ENCODE results near the gene CLIP3.
A peak's percentile ranks its signal among the peaks of the same experiment; 100 is the strongest.
"Not testable (repeated sequence)": the region's sequence is repeated elsewhere in the genome, so short reads cannot be mapped to it uniquely, and the experiment has no call there.

CLIP3 gene, protein sequence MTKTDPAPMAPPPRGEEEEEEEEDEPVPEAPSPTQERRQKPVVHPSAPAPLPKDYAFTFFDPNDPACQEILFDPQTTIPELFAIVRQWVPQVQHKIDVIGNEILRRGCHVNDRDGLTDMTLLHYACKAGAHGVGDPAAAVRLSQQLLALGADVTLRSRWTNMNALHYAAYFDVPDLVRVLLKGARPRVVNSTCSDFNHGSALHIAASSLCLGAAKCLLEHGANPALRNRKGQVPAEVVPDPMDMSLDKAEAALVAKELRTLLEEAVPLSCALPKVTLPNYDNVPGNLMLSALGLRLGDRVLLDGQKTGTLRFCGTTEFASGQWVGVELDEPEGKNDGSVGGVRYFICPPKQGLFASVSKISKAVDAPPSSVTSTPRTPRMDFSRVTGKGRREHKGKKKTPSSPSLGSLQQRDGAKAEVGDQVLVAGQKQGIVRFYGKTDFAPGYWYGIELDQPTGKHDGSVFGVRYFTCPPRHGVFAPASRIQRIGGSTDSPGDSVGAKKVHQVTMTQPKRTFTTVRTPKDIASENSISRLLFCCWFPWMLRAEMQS

DNA sequence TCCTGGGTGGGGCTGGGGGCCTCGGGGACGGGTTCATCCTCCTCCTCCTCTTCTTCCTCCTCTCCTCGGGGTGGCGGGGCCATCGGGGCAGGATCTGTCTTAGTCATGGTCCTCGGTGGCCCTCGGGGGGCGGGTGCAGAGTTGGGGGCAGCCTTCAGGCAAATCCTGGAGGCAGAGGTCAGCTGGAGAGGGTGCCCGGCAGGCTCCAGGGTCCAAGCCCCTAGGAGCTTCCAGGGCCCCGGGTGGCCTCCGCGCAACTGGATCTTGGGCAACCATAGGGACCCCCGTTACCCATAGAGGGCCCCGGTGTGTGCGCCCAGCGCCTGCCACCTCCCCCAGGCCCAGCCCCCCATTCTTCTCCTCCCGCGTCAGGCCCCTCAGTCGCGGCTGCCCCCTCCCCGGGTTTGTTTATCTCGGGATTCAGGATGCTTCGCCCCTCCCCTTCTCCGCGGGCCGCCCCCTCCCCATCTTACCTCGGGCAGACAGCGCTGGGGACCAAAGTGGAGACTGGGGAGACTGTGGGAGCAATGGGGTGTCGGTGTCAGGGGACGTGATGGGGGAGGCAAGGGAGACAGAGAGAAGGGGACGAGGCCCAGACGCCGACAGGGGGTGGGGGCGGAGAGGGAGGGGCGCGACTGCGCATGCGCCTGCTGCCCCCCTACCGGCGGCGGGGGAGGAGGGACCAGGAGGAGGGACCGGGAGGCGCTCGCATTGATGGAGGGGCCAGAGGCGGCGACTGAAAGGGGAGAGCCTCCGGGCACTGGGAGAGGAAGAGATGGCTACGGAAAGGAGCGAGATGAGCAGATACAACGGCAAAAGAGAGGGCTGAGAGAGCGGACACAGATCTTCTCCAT lies at the start of gene CLIP3:
Gene CLIP3 (minus strand): TSS at position 623 of the 854 bp plus-strand sequence. CDS start 516 bp downstream, at position 107.
- DNase-seq, result no peak

DNA sequence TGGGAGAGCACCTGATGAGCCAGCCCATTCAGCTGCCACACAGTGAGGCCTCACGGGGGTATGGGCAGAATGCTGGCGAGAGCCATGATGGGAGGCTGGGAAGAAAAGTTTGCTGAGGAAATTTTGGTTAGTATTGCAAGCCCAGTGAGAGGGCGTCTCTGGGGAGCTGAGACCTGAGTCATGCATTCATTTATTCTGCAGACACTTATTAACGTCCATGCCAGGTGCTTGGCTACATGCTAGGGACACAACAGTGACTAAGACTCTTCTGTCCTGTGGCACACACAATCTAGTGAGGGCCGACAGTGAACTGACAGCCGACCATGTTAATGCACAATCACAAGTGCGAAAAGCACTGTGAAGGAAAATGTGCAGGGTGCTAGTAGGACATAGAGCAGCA lies 49.2 kb upstream of the CLIP3 start:
- no peak for DNase-seq

DNA sequence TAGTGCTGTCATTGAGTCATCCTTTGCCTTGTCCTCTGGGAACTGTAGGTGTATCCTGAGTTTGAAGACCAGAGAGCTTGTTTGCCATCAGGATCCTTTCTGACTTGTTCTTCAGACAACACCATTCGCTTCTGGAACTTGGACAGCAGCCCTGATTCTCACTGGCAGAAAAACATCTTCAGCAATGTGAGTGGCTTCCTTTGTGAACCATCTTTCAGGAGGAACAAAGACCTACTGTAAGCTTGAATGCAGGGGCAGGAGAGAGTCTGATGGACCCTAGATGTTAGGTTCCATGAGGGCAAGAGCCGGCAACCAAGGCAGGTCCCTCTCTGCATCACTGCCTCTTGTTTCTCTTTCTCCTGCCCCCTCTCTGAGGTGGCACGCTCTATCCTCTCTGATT lies 48.7 kb upstream of the CLIP3 start:
- no peak for DNase-seq

DNA sequence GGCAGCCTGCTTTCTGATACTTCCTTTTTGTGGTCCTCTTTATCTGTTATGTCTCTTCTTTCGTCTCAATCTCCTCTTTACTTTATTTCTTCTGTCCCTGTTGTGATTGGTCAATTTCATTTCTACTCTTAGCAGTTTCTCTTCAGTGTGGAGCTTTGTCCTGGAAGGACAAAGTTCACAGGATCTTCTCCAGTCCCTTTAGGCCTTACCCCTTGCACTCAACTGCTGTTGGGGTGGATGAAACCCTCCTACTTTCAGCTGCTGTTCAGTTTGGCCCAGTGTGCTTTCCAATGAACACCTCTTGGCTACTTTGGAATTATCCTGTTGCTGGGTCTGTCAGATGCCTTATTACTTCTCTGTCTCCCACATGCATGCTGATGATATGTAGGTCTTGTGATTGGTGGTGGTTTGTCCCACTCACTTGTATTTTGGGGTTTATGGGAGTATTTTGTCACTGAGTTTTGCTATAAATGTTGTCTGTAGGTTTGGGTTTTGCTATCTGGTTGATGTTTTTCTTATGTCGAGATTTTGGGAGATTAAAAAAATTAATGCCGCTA lies 46.8 kb upstream of the CLIP3 start:
- DNase-seq, result no peak

DNA sequence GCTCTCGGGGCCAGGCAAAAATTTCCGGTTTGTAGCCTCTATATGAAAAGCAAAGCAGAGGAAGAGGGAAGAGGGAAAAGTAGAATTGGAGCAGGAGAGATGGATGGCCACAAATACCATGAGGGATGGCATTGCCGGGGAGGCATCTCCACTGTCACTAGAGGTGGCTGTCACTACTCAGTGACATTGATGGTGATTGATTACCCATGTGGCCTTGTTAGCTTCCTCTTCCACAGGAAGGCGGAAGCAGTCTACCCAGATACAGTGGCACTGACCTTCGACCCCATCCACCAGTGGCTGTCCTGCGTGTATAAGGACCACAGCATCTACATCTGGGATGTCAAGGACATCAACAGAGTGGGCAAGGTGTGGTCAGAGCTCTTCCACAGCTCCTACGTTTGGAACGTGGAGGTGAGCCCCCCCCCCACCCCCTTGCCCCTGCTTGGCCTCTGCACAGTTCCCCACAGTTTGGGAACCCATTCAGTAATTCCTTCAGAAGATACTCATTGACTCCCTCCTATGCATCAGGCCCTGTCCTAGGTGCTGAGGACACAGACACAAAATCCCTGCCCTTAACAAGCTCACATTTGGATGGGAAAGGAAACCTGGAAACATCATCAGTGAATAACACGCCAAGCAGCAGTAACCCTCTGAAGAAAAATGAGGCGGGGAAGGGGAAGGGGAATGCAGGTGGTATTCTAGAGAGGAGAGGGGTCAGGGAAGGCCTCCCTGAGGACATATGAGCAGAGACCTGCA lies 40.6 kb upstream of the CLIP3 start:
- no peak for DNase-seq

DNA sequence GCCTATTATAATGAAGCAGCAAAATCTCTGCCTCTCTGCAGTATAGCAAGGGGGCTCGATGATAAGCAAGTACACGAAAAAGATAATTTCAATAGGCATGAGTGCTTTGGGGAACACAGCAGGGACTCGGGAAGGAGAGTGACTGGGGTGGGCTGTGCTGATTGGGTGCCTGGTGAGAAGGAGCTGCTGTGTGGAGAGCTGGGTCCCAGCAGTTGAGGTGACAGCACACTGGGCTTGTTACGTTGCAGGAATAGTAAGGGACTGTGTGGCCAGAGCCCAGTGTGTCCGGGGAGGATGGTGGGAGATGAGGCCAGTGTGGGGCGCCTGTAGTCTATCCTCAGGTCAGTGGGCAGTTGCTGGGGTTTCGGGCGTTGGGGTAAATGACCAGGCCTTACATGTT lies 39.4 kb upstream of the CLIP3 start:
- DNase-seq, result no peak

DNA sequence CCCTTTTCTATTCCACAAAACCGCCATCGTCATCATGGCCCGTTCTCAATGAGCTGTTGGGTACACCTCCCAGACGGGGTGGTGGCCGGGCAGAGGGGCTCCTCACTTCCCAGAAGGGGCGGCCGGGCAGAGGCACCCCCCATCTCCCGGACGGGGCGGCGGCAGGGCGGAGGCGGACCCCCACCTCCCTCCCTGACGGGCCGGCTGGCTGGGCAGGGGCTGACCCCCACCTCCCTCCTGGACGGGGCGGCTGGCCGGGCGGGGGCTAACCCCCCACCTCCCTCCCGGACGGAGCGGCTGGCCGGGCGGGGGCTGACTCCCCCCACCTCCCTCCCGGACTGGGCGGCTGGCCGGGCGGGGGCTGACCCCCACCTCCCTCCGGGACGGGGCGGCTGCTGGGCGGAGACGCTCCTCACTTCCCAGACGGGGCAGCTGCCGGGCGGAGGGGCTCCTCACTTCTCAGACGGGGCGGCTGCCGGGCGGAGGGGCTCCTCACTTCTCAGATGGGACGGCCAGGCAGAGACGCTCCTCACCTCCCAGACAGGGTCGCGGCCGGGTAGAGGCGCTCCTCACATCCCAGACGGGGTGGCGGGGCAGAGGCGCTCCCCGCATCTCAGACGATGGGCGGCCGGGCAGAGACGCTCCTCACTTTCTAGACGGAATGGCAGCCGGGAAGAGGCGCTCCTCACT lies 36.3 kb upstream of the CLIP3 start:
- not testable (repeated sequence) for DNase-seq

DNA sequence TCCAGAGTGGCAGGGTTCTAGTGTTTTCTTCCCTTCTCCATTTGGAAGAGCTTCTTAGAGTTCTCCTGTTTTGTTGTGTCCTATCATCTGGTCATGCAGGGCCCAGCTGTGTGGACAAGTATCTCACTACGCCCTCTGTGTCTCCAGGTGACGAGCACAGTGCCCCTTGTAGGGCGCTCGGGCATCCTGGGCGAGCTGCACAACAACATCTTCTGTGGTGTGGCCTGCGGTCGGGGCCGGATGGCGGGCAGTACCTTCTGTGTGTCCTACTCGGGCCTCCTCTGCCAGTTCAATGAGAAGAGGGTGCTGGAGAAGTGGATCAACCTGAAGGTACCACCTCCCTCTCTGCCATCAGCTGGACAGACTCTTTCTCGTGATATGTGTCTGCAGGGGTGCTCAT lies 35.0 kb upstream of the CLIP3 start:
- no peak for DNase-seq

DNA sequence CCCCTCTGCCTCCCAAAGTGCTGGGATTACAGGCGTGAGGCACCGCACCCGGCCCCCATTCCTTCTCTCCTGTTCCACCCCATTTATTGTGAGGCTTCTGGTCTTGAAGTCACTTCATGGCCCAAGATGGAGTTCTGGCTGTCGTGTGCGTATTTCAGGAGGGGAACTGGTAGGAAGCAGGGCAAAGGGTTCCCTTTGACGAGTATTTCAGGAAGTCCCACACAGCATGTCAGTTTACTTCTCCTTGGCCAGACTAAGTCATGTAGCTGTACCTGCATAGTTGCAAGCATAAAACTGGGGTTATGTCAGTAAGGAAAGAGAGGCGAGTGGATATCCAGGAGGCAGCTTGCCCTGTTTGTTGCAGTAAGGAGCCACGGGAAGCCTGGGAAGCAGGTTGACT lies 32.2 kb upstream of the CLIP3 start:
- no peak for DNase-seq

DNA sequence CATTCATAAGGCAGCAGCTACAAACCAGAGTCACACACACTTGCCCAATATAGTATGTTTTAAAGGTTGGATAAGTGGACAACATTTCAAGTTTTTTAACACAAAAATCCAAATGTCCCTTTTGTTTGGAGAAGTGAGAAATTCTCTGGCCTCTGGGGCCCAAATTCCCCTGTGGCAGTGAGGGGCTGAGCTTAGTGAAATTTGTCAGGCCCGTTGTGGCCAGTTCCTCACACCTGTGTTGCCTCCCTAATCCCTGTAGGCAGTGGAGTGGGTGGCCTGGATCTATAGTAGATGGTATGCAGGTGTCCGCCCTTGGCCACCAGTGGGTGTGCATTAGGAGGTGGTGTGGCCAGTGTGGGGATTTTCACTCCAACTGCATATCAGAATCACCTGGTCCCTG lies 28.7 kb upstream of the CLIP3 start:
- DNase-seq, result no peak

DNA sequence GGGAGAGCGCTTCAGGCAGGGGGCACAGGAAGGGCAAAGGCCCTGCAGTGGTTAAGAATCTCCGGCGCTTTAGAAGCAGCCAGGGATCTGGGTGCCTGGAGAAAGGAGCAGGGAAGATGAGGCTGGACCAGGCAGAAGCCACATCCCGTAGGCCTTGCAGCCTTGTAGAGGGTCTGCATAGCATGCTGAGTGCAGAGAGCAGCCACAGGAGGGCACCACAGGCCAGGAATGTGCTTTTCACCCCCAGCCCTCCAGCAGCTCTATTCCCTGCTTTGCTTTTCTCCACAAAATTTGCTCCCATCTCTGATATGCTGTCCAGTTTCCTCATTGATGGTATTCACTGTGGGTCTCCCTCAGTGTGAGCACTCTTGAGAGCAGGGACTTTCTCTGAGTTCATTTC lies 27.8 kb upstream of the CLIP3 start:
- peak; percentile 44 to 53 for DNase-seq

DNA sequence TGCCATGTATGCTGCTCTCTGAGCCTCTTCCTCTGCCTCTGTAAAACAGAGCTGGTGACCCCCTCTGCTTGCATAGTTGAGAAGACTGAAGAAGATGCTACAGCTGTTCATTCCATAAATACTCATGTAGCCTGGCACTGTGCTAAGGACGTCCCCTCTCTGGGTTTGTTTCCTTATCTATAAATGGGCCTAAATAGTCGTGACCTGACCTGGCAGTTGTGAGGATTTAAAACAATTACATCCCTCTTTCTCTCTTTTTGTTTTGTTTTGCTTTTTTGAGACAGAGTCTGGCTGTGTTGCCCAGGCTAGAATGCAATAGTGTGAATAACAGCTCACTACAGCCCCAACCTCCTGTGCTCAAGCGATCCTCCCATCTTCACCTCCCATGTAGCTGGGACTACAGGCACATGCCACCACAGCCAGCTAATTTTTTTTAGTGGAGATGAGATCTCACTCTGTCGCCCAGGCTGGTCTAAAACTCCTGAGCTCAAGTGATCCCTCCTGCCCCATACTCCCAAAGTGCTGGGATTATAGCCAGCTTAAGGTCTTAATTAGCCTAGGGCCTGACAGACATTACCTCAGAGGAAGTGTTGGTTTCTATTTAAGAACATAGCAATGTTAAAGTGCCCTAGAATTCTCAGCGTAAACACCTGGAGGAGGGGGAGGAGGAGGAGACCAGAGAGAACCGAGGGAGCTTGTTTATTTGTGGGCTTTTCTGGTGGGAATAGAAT lies 26.7 kb upstream of the CLIP3 start:
- no peak for DNase-seq

DNA sequence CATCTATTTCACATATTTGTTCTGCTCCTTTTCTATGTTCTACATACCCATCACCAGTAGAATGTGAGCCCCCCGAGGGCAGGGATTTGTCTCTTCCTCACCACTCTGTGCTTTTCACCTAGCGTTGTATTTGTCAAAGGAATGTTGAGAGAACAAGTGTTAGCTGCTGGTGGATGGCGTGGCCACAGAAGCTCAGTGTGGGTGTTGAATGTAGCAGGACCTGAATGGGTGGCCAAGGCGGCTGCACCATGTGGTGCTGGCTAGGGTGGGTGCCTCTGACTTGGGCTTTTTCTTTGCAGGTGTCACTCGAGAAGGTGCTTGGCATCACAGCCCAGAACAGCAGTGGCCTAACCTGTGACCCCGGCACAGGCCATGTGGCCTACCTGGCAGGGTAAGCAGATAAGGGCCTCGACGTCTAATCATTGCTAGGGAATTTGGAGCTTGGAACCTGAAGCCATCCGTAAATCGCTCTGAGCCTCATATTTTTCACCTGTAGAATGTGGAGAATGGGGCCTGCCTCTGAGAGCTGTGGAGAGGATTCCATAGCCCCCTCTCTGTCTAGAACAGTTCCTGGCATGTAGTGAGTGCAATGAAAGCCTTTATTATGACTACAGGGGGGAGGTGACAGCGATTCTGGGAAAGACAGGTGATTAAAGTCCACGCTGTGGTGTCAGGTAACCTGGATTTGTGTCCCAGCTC lies 26.0 kb upstream of the CLIP3 start:
- no peak for DNase-seq

DNA sequence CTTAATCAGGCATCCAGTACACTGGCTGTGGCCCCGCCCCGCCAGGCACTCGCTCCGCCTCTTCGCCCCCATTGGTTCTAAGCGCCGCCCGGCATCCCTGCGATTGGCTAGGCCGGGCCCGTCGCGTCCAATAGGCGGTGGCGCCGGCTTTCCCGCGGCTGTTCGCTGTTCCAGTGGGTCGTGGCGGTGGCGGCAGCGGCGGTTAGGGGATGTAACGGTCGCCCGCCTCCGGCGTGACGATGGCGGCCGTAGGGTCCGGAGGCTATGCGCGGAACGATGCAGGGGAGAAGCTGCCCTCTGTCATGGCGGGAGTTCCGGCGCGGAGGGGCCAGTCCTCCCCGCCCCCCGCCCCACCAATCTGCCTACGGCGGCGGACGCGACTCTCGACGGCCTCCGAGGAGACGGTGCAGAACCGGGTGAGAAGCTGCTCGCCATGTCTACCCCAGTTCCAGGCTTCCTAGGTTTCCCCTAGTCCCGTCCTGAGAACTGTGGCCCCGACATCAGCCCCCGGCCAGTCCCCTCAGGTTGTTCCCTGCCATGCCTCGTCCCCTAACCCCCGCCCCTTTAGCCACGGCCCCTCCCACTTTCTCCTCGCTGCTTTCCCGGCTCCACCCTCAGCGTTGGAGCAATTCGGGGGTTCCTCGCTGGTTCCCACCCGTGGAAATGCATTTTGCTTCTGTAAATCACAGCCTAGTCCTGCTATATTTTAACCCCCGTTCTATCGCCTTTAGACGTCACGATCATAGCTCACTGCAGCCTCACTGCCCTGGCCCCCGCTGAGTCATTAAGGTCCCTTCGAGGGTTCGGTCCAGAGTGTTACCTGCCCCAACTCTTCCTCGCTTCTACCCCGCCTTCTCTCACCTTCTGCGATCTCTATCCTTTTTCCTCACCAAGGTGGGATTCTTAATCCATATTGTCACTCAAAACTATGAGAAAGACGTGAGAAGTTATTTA lies 22.3 kb upstream of the CLIP3 start, which contains the start of gene WDR62:
Gene WDR62 (plus strand): TSS at position 165 of the 954 bp plus-strand sequence. CDS start 75 bp downstream, at position 240.
- peak; percentile 91 to 93 for DNase-seq

DNA sequence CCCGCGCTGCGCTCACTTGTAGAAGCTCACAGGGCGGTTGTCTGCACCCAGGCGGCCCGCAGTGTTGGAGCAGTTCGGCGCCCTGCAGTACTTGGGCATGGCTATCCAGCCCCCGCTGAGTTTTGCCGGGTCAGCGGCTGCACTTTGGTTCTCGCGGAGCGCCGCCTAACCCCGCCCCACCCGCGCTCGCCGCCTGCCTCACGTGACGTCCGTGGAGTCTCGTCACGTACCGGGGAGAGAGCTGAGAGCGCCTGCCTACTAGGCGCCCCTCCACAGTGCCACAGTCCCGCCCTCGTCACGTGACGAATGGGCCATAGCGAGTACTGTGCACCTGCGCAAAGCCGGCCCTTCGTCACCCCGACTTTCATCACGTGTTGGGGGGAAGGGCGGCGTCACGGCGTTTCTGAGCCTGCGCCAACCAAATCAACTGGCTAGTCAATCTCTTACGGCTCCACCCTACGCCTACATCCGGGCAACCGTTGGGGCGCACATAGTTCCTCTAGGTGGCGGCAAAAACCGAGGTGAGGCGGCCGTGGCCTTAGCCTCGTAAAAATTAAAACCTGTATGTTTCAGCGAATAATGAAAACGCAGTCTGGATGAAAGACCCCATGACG lies 21.6 kb upstream of the CLIP3 start, which contains the start of gene THAP8:
Gene THAP8 (minus strand): TSS at position 167 of the 614 bp plus-strand sequence. CDS start 68 bp downstream, at position 99.
- DNase-seq, result peak; percentile 97 to 98

DNA sequence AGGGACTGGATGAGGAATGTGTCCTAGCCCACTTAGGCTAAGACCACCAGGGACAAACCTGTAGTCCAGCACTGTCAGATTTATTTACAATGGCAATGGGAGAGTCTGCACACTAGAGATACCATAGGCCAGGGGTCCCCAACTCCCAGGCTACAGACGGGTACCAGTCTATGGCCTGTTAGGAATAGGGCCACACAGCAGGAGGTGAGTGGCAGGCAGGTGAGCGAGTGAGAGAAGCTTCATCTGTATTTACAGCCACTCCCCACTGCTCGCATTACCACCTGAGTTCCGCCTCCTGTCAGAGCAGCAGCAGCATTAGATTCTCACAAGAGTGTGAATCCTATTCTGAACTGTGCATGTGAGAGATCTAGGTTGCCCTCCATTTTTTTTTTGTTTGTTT lies 19.0 kb upstream of the CLIP3 start:
- DNase-seq, result no peak

DNA sequence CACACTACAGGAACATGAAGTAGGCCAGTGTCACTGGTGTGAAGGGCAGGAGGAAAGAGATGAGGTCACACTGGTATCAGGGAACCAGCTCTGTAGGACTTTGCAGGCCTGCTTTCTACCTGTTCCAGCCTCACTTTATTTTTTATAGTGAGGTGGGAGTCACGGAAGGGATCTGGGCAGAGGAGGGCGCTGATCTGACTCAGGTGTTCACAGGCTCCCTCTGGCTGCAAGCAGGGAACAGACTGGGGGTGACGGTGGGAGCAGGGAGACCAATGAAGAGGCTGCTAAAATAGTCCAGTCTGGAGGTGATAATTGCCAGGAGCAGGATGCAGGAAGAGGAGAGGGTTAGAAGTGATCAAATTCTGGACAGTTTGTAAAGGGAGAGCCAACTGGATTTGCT lies 18.6 kb upstream of the CLIP3 start:
- no peak for DNase-seq

DNA sequence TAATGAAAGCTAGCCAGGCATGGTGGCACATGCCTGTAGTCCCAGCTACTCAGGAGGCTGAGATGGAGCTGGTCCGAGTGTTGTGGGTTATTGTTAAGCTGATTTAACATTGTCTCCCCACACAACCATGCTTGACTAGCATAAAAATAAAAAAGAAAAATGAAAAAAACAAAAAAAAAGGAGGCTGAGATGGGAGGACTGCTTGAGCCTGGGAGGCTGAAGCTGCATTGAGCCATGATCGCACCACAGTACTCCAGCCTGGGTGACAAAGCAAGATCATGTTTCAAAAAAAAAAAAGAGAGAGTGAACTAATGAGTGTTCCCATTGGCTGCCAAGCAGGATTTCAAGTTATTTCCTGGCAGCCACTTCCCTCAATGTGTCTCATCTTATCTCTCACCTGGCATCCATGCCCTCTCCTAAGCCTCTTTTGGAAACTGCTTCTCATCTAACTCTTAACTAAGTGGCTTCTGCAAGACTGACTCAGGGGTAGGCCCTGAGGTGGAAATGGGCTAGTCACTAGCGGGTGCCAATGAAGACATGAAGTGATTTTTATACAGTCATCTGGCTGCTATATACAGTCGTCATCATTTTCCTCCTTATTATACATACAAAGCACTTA lies 16.5 kb upstream of the CLIP3 start:
- DNase-seq, result no peak
